Naive thymus-derived CD4-positive, alpha-beta T cell (primary cell): ENCODE data around the gene USH2A. TPM values are rescaled to one million over a fixed set of nuclear protein-coding genes. Genes with fewer than 3 reads are reported as not detected.

Source experiments
- ATAC-seq: fragments of 150-1000 bp; cut with Tn5 transposase; 2 replicates; pipeline ENCODE4 v1.10.0; 2021; ENCODE audit warnings: mild to moderate bottlenecking, moderate library complexity
- CTCF ChIA-PET: fragments of 350-600 bp; sonication (Branson Sonifier 250); formaldehyde crosslinking; loops from one replicate; lab custom pipeline; 2021; ENCODE audit warnings: antibody characterized with exemption; lab: Charles Lee
- POLR2A ChIA-PET: fragments of 350-600 bp; sonication (Branson Sonifier 250); formaldehyde crosslinking; loops from one replicate; lab custom pipeline; 2021; ENCODE audit warnings: antibody characterized with exemption, inconsistent platforms; lab: Charles Lee
- DNase-seq, 9 donors: peaks; one replicate each; pipeline versions ENCODE4 v3.0.0 to v3.0.0-alpha.2; 2020 to 2022; ENCODE audit warnings: mixed read lengths in 1 of 9
- H3K27ac ChIP-seq: one replicate; pipeline ENCODE4 v1.7.0; 2013; ENCODE audit warnings: mild to moderate bottlenecking, low read depth, low read length, moderate library complexity
- H3K27me3 ChIP-seq, 2 donors: one replicate each; pipeline ENCODE4 v1.7.0; 2013; ENCODE audit warnings: low read length in 2 of 2, mild to moderate bottlenecking in 2 of 2, moderate library complexity in 2 of 2; ENCODE audit not compliant: control insufficient read depth in 2 of 2, insufficient read depth in 2 of 2
- H3K36me3 ChIP-seq, 3 experiments: 1 replicate in 2 of 3; 2 replicates in 1 of 3; pipeline ENCODE4 v1.7.0; 2013; ENCODE audit warnings: low read length in 3 of 3, mild to moderate bottlenecking in 3 of 3, moderate library complexity in 1 of 3; ENCODE audit not compliant: insufficient read depth in 3 of 3, control insufficient read depth in 2 of 3
- H3K4me1 ChIP-seq, 2 donors: one replicate each; pipeline ENCODE4 v1.7.0; 2013; ENCODE audit warnings: low read length in 2 of 2, mild to moderate bottlenecking in 2 of 2, moderate library complexity in 1 of 2; ENCODE audit not compliant: control insufficient read depth in 2 of 2, insufficient read depth in 2 of 2
- H3K4me3 ChIP-seq: 2 replicates; pipeline ENCODE4 v1.7.0; 2013; ENCODE audit warnings: mild to moderate bottlenecking, low read length
- H3K9me3 ChIP-seq, 3 experiments: 1 replicate in 2 of 3; 2 replicates in 1 of 3; pipeline ENCODE4 v1.7.0; 2013; ENCODE audit warnings: low read length in 3 of 3; ENCODE audit not compliant: control insufficient read depth in 2 of 3
- H3K27ac Mint-ChIP-seq, 9 donors: one replicate each; pipeline ENCODE4 v1.8.0; 2020 to 2022; ENCODE audit warnings: mixed read lengths in 9 of 9, mild to moderate bottlenecking in 8 of 9, moderate library complexity in 5 of 9, inconsistent platforms in 2 of 9
- H3K27me3 Mint-ChIP-seq, 5 donors: one replicate each; pipeline ENCODE4 v1.8.0; 2021 to 2022; ENCODE audit warnings: mixed read lengths in 5 of 5, mild to moderate bottlenecking in 1 of 5
- H3K36me3 Mint-ChIP-seq, 5 donors: one replicate each; pipeline ENCODE4 v1.8.0; 2020 to 2022; ENCODE audit warnings: mixed read lengths in 5 of 5, mild to moderate bottlenecking in 3 of 5, inconsistent platforms in 1 of 5
- H3K4me1 Mint-ChIP-seq, 7 donors: one replicate each; pipeline ENCODE4 v1.8.0; 2020 to 2022; ENCODE audit warnings: mixed read lengths in 7 of 7, mild to moderate bottlenecking in 3 of 7, inconsistent platforms in 1 of 7
- H3K4me3 Mint-ChIP-seq, 10 donors: one replicate each; pipeline ENCODE4 v1.8.0; 2020 to 2022; ENCODE audit warnings: mild to moderate bottlenecking in 10 of 10, mixed read lengths in 10 of 10, moderate library complexity in 6 of 10, inconsistent platforms in 2 of 10
- H3K9me3 Mint-ChIP-seq, 11 donors: one replicate each; pipeline ENCODE4 v1.8.0; 2020 to 2022; ENCODE audit warnings: mixed read lengths in 11 of 11, mild to moderate bottlenecking in 4 of 11, inconsistent platforms in 1 of 11, moderate library complexity in 1 of 11
- intact Hi-C, 2 donors: fragments of 100-400 bp; cut with micrococcal nuclease; formaldehyde crosslinking; loops; one replicate each; pipeline ENCODE4 v1.15.1; 2023
- polyA plus RNA-seq, 2 donors: library from polyadenylated mRNA; unstranded; fragments of 300-500 nt; fragmentation: Illumina TruSeq; gene quantifications; one replicate each; pipeline ENCODE4 v1.2.3, GENCODE V29; 2021
- total RNA-seq, 6 experiments: library from RNA in 5 of 6; stranded (reverse) in 5 of 6; gene quantifications; 1 replicate in 5 of 6; 2 replicates in 1 of 6; pipeline ENCODE4 v1.2.3 and lab custom pipeline; 2021 to 2026

Gene USH2A
- total and polyA plus RNA-seq, 7 experiments from 2014 or later: not detected

- Histone ChIP-seq H3K4me3 (no peak overlapping the region), H3K27me3 (no peaks in the 10 kb centered on the region), H3K36me3 (no peaks in the 10 kb centered on the region), H3K9me3 (no peaks in the 10 kb centered on the region), H3K27ac (no peak overlapping the region), H3K4me1 (no peaks in the 10 kb centered on the region)
- peaks cover 0 to 7% (median 2%) of the 10 kb centered on the region in 11 donors for H3K9me3 Mint-ChIP-seq
- intact Hi-C loops: no loop called here
- no peak for ATAC-seq
- ChIA-PET POLR2A (interaction anchor here (0.9 kb wide), 1 partner anchor 11 kb away, joined by 3 read pairs; no protein-coding TSS in a partner anchor), CTCF (no interaction called here)
- H3K27me3 Mint-ChIP-seq: no peaks in the 10 kb centered on the region
- H3K36me3 Mint-ChIP-seq: peaks cover 6 to 54% (median 19%) of the 10 kb centered on the region in 5 donors
- peaks cover 0 to 11% (median 0%) of the 10 kb centered on the region in 7 donors for H3K4me1 Mint-ChIP-seq
- no peak for DNase-seq
- peak overlapping the region in 1 of 9 donors; percentile 76 for H3K27ac Mint-ChIP-seq
- H3K4me3 Mint-ChIP-seq: no peak overlapping the region
These were observed 832.3 kb downstream of the USH2A start for GRCh38 chr1:215590779-215591491.

DNA sequence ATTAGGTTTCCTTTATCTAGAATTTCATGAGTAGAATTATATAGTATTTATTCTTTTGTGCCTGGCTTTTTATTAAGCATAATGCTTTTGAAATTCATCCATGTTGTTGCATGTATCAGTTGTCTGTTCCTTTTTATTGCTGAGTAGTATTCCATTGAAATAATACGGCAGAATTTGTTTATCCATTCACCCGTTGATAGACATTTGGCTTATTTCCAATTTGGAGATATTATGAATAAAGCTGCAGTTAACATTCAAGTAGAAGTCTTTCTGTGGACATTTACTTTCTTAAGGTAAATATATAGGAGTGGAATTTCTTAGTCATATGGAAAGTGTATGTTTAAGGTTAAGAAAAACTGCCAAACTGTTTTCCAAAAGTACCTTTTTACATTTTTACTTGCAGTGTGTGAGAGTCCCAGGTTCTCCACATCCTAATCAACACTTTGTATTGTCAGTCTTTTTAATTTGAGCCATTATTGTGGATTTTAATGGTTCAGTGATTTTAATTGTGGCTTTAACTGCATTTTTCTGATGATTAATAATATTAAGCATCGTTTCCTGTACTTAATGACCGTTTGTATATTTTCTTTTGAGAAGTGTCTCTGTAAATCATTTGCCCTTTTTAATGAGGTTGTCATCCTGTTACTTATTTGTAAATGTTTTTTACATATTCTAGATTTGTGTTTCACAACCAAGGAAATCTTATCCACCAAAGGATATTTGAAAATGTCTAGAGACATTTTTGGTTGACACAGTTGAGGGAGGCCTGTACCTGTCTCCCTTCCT, 833.4 kb downstream of the USH2A start:
- Mint-ChIP-seq H3K4me1 (peaks cover 0 to 11% (median 0%) of the 10 kb centered on the region in 7 donors), H3K9me3 (peaks cover 0 to 14% (median 5%) of the 10 kb centered on the region in 11 donors), H3K27me3 (no peaks in the 10 kb centered on the region), H3K27ac (no peak overlapping the region), H3K4me3 (no peak overlapping the region), H3K36me3 (peaks cover 6 to 54% (median 24%) of the 10 kb centered on the region in 5 donors)
- H3K36me3 ChIP-seq: no peaks in the 10 kb centered on the region
- H3K9me3 ChIP-seq: no peaks in the 10 kb centered on the region
- CTCF ChIA-PET: no interaction called here
- no peak overlapping the region for H3K4me3 ChIP-seq
- H3K27me3 ChIP-seq: no peaks in the 10 kb centered on the region
- no peak overlapping the region for H3K27ac ChIP-seq
- POLR2A ChIA-PET: interaction anchor here (0.9 kb wide), 1 partner anchor 10 kb away, joined by 3 read pairs; no protein-coding TSS in a partner anchor
- no peaks in the 10 kb centered on the region for H3K4me1 ChIP-seq
- intact Hi-C loops: no loop called here
- no peak for DNase-seq
- ATAC-seq: no peak

DNA sequence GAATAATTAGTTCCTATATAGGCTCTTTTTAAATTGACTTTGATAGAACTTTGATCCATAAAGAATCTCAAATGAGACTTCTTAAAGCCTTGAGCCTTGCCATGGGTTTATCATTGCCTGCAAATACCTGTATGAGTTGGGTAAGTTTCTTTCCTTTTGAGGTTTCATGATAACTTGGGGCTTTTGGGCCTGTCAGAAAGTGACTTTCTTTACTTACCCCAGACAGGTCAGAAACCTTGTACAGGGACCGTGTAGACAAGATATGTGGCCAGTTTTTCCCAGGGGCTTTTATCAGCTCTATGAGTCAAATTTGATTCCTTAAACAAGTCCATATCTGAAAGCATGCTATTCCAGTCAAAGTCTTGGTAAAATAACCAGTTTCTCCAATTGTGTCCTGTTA, 838.9 kb downstream of the USH2A start:
- Mint-ChIP-seq H3K27ac (no peak overlapping the region), H3K27me3 (no peaks in the 10 kb centered on the region), H3K4me1 (no peaks in the 10 kb centered on the region), H3K4me3 (no peak overlapping the region), H3K36me3 (peaks cover 5 to 72% (median 36%) of the 10 kb centered on the region in 5 donors), H3K9me3 (peaks cover 0 to 21% (median 5%) of the 10 kb centered on the region in 11 donors)
- no peaks in the 10 kb centered on the region for H3K9me3 ChIP-seq
- CTCF ChIA-PET: no interaction called here
- H3K4me1 ChIP-seq: no peaks in the 10 kb centered on the region
- H3K4me3 ChIP-seq: no peak overlapping the region
- POLR2A ChIA-PET: no interaction called here
- H3K27ac ChIP-seq: no peak overlapping the region
- H3K27me3 ChIP-seq: no peaks in the 10 kb centered on the region
- no peak for DNase-seq
- no peak for ATAC-seq
- intact Hi-C loops: no loop called here
- no peaks in the 10 kb centered on the region for H3K36me3 ChIP-seq

DNA sequence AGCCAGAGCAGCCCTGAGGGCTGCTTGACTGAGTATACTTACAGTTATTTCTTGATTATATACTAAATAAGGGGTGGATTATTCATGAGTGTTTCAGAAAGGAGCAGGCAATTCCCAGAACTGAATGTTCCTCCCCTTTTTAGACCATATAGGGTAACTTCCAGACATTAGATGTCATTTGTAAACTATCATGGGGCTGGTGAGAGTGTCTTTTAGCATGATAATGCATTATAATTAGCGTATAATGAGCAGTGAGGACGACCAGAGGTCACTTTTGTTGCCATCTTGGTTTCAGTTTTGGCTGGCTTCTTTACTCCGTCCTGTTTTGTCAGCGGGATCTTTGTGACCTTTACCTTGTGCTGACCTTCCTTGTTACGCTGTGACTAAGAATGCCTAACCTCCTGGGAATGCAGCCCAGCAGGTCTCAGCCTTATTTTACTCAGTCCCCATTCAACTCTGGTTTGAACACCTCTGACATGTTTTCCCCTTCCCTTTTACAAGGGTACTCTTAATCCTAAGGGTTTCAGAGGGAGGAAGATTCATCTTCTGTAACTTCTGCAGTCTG, 840.0 kb downstream of the USH2A start:
- Mint-ChIP-seq H3K27ac (no peak overlapping the region), H3K9me3 (peaks cover 0 to 21% (median 5%) of the 10 kb centered on the region in 11 donors), H3K4me1 (no peaks in the 10 kb centered on the region), H3K36me3 (peaks cover 5 to 66% (median 41%) of the 10 kb centered on the region in 5 donors), H3K4me3 (no peak overlapping the region), H3K27me3 (no peaks in the 10 kb centered on the region)
- no peaks in the 10 kb centered on the region for H3K36me3 ChIP-seq
- ChIA-PET POLR2A (no interaction called here), CTCF (no interaction called here)
- H3K4me3 ChIP-seq: no peak overlapping the region
- no peak overlapping the region for H3K27ac ChIP-seq
- DNase-seq (no peak), ATAC-seq (no peak)
- intact Hi-C loops: no loop called here
- H3K4me1 ChIP-seq: no peaks in the 10 kb centered on the region
- no peaks in the 10 kb centered on the region for H3K9me3 ChIP-seq
- H3K27me3 ChIP-seq: no peaks in the 10 kb centered on the region

GRCh38 chr1:215581896-215582295, 841.4 kb downstream of the USH2A start:
- Mint-ChIP-seq H3K27me3 (no peaks in the 10 kb centered on the region), H3K4me3 (no peak overlapping the region), H3K9me3 (peaks cover 0 to 21% (median 5%) of the 10 kb centered on the region in 11 donors), H3K4me1 (no peaks in the 10 kb centered on the region), H3K27ac (no peak overlapping the region), H3K36me3 (peaks cover 5 to 61% (median 38%) of the 10 kb centered on the region in 5 donors)
- intact Hi-C loops: no loop called here
- no peaks in the 10 kb centered on the region for H3K36me3 ChIP-seq
- no peak for DNase-seq
- H3K27me3 ChIP-seq: no peaks in the 10 kb centered on the region
- no peak for ATAC-seq
- H3K4me3 ChIP-seq: no peak overlapping the region
- POLR2A ChIA-PET: no interaction called here
- H3K27ac ChIP-seq: no peak overlapping the region
- H3K9me3 ChIP-seq: no peaks in the 10 kb centered on the region
- CTCF ChIA-PET: no interaction called here
- H3K4me1 ChIP-seq: no peaks in the 10 kb centered on the region
